ENCODE data around the gene TBC1D14. TPM values are rescaled to one million over a fixed set of nuclear protein-coding genes. Genes with fewer than 3 reads are reported as not detected.
"Not testable (repeated sequence)": the region's sequence is repeated elsewhere in the genome, so short reads cannot be mapped to it uniquely, and the experiment has no call there.

TBC1D14 gene
- total RNA-seq, 1 donor from 2014 or later: 103 TPM

DNA sequence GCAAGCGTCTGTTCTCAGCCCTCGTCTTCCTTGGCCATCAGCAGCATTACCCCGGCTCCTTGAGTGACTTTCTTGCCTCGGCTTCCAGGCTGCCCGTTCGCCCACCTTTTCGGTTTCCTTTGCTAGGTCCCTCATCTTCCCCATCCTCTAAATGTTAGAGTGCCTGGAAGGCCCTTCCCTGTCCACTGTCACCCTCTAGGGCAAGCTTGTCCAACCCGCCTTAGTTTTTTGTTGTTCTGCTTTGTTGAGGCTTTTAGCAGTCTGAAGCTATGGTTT is 62.7 kb downstream of the TBC1D14 start:
- peaks cover 7% of the 10 kb centered on the region for H3K36me3 ChIP-seq (ENCODE audit: control insufficient read depth, insufficient read depth, low read length)
- TF ChIP-seq, protein P1, sequence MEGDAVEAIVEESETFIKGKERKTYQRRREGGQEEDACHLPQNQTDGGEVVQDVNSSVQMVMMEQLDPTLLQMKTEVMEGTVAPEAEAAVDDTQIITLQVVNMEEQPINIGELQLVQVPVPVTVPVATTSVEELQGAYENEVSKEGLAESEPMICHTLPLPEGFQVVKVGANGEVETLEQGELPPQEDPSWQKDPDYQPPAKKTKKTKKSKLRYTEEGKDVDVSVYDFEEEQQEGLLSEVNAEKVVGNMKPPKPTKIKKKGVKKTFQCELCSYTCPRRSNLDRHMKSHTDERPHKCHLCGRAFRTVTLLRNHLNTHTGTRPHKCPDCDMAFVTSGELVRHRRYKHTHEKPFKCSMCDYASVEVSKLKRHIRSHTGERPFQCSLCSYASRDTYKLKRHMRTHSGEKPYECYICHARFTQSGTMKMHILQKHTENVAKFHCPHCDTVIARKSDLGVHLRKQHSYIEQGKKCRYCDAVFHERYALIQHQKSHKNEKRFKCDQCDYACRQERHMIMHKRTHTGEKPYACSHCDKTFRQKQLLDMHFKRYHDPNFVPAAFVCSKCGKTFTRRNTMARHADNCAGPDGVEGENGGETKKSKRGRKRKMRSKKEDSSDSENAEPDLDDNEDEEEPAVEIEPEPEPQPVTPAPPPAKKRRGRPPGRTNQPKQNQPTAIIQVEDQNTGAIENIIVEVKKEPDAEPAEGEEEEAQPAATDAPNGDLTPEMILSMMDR (IDR thresholded peaks at IDR 0.05; ENCODE audit: insufficient read depth, low read length, severe bottlenecking): no peak
- no peak overlapping the region for H3K4me3 ChIP-seq (ENCODE audit: low read depth, low read length)
- FAIRE-seq: no peak
- no peak for DNase-seq (ENCODE audit: low read depth)
- no peaks in the 10 kb centered on the region for H3K27me3 ChIP-seq (ENCODE audit: control insufficient read depth, insufficient read depth, low read length)

- FAIRE-seq (peak; percentile 66), DNase-seq (ENCODE audit: low read depth) (no peak)
- Histone ChIP-seq H3K27me3 (ENCODE audit: control insufficient read depth, insufficient read depth, low read length) (no peaks in the 10 kb centered on the region), H3K36me3 (ENCODE audit: control insufficient read depth, insufficient read depth, low read length) (peaks cover 4% of the 10 kb centered on the region), H3K4me3 (ENCODE audit: low read depth, low read length) (no peak overlapping the region)
- TF ChIP-seq, protein P1 (IDR thresholded peaks at IDR 0.05; ENCODE audit: insufficient read depth, low read length, severe bottlenecking): no peak
These were observed 63.3 kb downstream of the TBC1D14 start for GRCh38 chr4:6972911-6973310.

- TF ChIP-seq, protein P1 (IDR thresholded peaks at IDR 0.05; ENCODE audit: insufficient read depth, low read length, severe bottlenecking): peak; percentile 91
- peak; percentile 83 for DNase-seq (ENCODE audit: low read depth)
- FAIRE-seq: no peak
- Histone ChIP-seq H3K36me3 (ENCODE audit: control insufficient read depth, insufficient read depth, low read length) (peaks cover 2% of the 10 kb centered on the region), H3K27me3 (ENCODE audit: control insufficient read depth, insufficient read depth, low read length) (no peaks in the 10 kb centered on the region), H3K4me3 (ENCODE audit: low read depth, low read length) (no peak overlapping the region)
These were observed 64.7 kb downstream of the TBC1D14 start for GRCh38 chr4:6974138-6974848.

- H3K27me3 ChIP-seq (ENCODE audit: control insufficient read depth, insufficient read depth, low read length); FAIRE-seq; H3K36me3 ChIP-seq (ENCODE audit: control insufficient read depth, insufficient read depth, low read length); DNase-seq (ENCODE audit: low read depth); H3K4me3 ChIP-seq (ENCODE audit: low read depth, low read length): not testable (repeated sequence)
These were observed 68.2 kb downstream of the TBC1D14 start for GRCh38 chr4:6977846-6978245.

DNA sequence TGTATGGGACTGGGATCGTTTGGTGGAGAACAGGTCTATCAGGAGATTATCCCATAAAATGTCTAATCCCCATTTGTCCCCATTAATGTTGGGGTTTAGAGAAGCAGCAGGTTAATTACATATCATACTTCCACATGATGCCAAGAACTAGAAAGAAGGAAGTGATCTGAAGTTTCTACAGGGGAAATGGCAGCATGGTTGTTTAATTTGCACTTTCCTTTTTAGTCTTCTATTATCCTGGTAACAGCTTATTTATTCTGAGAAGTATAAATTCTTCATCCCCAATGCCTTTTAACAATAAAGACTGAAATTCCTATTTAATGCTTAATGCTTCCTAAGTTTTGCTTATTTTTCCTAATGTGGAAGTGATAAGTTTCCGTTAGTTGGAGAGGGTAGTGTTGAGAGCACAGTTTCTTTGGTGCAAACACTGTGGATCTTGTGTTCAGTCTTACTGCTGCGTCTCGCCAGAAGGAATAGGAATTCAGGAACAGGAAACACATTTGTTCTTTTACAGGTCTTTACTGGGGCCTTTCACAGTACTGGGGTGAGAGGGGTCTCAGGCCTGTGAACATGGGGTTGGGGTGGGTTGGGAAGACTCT is 74.0 kb downstream of the TBC1D14 start:
- no peak for FAIRE-seq
- no peaks in the 10 kb centered on the region for H3K36me3 ChIP-seq (ENCODE audit: control insufficient read depth, insufficient read depth, low read length)
- TF ChIP-seq, protein P1 (IDR thresholded peaks at IDR 0.05; ENCODE audit: insufficient read depth, low read length, severe bottlenecking): no peak
- DNase-seq (ENCODE audit: low read depth): no peak
- no peak overlapping the region for H3K4me3 ChIP-seq (ENCODE audit: low read depth, low read length)
- no peaks in the 10 kb centered on the region for H3K27me3 ChIP-seq (ENCODE audit: control insufficient read depth, insufficient read depth, low read length)

GRCh38 chr4:6984612-6985425 is 75.2 kb downstream of the TBC1D14 start:
- H3K4me3 ChIP-seq (ENCODE audit: low read depth, low read length): no peak overlapping the region
- no peaks in the 10 kb centered on the region for H3K27me3 ChIP-seq (ENCODE audit: control insufficient read depth, insufficient read depth, low read length)
- H3K36me3 ChIP-seq (ENCODE audit: control insufficient read depth, insufficient read depth, low read length): peaks cover 2% of the 10 kb centered on the region
- DNase-seq (ENCODE audit: low read depth) (no peak), FAIRE-seq (no peak)
- TF ChIP-seq, protein P1 (IDR thresholded peaks at IDR 0.05; ENCODE audit: insufficient read depth, low read length, severe bottlenecking): no peak
